ENCODE measurements around the gene SSH3.
"Not testable (repeated sequence)": the region's sequence is repeated elsewhere in the genome, so short reads cannot be mapped to it uniquely, and the experiment has no call there.

The SSH3 gene

DNA sequence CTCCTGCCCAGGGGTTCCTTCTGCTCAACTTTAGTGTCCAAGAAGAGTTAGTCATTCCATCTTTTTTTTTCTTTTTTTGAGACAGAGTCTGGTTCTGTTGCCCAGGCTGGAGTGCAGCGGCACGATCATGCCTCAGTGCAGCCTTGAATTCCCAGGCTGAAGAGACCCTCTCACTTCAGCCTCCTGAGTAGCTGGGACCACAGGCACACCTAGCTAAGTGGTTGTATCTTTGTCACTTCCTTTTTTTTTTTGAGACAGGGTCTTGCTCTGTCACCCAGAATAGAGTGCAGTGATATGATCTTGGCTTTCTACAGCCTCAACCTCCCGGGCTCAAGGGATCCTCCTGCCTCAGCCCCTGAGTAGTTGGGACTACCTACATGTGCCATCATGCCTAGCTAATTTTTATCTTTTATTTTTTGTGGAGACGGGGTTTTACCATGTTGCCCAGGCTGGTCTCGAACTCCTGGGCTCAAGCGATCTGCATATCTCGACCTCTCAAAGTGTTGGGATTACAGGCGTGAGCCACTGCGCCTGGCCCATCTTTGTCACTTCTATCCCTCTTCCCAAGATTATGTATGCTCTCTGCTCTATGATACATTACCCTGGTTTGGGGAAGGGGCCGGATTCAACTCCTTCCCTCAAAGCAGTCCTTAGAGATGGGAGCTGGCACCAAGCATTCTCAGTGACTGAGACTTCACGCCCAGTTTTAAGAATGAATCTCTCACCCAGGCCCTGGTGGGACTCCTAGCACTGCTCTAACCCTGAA, 10.0 kb downstream of the SSH3 start:
- DNase-seq = no peak

DNA sequence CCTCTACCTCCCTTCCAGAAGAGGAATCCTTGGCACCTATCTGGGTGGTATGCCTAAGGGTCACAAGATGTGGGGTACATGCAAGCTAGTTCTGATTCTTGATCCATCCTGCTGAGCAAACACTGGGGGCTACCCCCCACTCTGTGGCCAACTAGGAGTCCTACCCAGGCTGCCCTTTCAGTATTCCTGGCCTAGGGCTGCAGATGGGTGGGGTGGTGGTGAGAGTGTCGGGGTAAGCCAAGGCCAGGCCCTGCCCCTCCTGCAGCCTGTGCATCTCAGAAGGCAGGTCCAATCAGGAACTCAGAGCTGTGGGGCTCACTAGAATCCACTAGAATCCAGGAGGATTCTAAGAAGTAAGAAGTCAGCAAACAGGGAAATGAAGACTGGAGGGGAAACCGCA, 10.9 kb downstream of the SSH3 start:
- DNase-seq = no peak

DNA sequence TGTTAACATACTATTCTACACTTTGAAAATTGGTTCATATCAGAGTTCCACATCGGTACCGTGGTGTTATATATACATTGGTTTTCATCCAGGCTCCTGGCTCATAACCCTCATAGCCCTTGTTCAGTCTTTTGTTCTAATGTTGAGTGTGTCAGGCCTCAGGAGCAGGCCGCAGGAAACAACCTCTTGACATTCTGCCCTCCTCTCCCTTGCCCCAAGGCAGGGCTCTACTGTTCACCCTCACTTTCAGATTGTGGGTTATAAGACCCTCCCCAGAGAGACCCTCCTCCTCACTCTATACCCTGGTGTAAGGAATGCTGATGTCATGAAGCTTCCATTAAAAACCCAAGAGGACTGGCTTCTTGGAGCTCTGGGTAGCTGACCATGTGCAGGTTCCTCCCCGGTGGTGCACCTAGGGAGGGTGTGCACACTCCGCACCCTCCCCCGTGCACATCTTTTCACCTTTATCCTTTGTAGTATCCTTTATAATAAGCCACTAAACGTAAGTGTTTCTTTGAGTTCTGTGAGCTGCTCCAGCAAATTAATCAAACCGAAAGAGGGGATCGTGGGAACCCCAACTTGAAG, 12.1 kb downstream of the SSH3 start:
- DNase-seq = no peak

DNA sequence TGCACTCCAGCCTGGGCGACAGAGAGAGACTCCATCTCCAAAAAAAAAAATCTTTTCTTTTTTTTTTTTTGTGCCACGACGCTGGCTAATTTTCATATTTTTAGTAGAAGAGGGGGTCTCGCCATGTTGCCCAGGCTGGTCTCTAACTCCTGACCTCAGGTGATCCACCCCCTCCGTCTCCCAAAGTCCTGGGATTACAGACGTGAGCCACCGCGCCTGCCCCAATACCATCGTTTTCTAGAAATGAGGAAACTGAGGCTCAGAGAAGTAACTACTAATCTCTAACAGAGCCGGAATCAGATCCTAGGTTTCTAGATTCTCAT, 13.5 kb downstream of the SSH3 start:
- no peak for DNase-seq

DNA sequence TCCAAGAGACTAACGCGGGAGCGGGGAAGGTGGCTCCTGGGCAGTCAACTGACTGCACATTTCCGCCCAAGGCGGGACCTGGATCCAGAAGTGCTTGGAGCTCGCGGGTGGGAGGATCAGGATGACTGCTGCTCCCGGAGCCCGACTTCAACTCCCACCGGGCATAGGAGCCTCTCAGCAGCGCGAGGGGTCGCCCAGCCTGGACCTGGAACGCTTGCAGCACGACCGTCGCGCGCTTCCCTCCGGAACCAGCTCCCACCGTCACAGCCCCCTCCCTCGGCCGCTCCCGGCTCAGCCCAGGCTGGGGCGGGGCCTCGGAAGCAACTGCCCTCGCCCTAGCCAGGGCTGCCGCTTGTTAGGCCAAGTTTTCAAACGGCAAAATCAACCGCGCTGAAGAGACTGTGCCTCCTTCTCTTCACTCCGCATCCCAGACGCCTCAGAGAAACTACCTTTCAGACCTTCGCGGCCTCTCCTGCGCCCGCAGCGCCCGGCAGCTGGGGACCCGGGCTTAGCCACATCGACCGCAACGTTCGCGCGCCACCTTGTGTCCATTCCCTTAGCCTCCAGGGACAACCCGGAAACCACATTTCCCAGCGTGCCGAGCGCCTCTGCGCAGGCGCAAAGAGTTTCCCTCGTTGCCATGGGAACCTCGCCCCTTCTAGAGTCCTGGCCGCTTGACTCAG, 14.0 kb downstream of the SSH3 start:
- peak; percentile 97 for DNase-seq

DNA sequence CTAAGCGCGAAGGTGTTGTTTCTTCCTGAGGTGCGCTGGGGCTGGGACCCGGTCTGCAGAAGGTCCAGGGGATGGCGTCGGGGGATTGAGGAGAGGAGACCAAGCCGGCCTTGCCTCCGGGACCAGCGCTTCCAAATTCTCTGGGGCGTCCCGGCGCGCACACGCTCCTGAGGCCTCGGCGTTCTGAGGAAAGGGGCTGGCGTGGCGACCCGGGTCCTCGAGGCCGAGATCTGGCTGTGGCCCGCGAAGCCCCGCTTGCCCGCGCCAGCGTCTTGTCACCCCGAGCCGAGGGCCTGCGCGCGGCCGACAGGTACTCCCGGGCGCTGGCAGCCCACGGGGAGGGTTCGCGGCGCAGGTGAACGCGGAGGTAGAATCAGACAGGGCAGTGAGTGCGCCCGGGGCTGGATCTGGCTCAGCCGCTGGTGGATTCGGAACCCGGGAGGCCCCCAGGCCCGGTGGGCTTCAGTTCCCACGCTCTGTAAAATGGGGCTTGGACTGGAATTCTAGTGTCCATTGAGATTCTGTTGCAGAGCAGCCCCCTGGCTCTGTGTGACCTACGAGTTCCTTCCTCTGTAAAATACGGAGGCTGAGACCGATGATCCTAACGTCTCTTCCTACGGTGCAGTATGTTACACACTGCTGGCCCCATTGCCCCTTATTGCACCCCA, 14.7 kb downstream of the SSH3 start:
- no peak for DNase-seq

DNA sequence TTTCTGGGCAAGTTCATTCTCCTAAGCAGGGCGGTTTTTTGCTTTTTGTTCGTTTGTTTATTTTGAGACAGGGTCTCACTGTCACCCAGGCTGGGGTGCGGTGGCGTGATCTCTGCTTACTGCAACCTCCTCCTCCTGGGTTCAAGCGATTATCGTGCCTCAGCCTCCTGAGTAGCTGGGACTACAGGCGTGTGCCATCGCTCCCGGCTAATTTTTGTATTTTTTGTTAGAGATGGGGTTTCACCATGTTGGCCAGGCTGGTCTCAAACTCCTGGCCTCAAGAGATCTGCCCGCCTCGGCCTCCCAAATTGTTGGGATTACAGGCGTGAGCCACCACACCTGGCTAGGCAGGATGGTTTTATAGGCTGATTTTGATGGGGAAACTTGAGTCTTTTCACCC, 15.5 kb downstream of the SSH3 start:
- not testable (repeated sequence) for DNase-seq

DNA sequence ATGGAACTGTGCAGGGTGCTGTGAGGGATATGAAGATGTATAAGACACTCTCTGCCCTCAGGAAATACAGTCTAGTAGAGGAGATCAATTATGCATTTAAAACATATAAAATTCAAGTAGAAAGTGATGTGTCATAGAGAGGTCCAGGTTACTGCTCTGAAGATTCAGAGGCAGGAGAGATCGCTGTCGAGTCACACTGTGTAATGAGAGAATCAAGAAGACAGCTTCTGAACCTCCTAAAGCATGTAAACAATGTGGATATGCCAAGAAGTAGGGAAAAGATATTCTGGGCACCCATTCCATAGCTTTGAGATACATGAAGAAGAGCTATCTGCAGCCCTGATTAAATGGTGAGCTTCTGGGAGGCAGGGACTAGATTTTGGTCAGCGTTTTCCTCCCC, 16.7 kb downstream of the SSH3 start:
- no peak for DNase-seq

DNA sequence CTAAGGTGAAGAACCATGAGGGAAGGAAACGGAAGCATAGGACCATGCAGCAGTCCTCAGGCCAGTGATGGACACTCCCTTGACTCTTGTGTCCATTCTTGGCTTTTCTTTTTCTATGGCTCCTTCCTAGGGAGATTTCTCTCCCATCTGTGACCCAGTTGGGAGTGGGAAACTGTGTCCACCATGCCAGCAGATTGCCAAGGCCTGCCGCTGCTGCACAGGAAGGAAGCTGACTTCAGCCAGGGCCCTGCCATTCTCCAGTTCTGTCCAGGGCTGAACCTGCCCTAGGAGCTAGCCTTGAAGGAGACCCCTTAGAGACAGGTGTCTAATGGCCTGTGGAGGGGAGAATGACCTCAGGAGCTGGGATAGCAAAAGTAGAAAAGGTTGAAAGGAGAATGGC, 17.4 kb downstream of the SSH3 start:
- DNase-seq = no peak

DNA sequence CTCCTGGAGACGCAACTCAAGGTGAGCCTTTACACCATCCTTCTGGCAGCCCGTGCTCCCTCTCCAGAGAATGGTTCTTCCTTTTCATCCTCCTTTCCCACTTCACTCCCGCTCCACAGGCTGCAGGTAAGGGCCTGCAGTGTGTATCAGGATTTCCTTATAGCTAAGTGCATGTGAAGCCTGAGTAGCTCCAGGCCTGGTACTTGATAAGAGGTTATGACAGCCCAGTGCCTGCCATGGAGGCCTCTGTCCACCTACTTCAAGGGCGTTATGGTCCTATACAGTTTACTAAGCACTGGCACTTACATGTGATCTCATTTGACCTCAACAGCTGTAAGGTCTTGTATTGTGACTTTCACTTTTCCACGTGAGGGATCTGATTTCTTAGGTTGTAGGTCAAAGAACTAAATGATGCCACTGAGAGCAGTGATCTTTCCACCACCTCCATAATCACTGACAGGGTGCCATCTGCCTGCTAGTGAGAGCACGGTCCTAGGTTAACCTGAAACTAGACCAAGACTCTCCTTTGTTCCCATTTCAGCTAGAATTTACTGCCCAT, 18.1 kb downstream of the SSH3 start:
- DNase-seq = no peak

DNA sequence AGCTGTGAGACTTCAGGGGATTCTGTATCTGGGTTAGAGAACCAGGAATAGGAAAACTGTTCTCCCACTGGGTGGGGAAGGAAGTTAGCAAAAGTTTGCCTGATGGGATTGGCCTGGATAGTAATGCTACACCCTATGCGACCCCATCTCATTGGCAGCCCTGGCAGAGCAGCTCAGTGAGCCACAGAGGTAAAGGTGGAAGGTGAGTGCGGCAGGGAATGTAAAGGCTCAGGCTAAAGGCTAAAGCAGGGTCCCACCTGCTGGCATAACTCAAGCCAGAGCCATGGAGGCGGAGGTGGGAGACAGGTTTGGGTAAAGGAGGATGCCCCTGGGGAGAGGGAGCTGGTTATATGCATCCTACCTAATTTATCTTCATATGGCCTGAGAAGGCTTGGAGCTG, 18.7 kb downstream of the SSH3 start:
- no peak for DNase-seq

DNA sequence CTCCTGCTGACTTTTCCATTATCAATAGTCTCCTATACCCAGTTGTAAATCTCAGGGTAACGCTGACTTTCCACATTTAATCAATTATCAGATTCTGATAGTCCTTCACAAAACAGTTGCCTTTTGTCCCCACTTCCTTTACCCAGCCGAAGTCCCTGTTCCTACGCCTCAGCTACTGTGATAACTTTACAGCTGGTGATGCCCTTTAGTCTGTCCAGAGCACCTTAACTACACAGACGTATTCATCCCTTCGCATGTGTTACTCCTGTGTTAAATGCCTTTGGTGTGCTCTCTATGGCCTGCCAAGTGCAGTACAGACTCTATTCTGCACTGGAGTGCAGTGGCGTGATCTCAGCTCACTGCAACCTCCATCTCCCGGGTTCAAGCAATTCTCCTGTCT, 20.2 kb downstream of the SSH3 start:
- DNase-seq = no peak

DNA sequence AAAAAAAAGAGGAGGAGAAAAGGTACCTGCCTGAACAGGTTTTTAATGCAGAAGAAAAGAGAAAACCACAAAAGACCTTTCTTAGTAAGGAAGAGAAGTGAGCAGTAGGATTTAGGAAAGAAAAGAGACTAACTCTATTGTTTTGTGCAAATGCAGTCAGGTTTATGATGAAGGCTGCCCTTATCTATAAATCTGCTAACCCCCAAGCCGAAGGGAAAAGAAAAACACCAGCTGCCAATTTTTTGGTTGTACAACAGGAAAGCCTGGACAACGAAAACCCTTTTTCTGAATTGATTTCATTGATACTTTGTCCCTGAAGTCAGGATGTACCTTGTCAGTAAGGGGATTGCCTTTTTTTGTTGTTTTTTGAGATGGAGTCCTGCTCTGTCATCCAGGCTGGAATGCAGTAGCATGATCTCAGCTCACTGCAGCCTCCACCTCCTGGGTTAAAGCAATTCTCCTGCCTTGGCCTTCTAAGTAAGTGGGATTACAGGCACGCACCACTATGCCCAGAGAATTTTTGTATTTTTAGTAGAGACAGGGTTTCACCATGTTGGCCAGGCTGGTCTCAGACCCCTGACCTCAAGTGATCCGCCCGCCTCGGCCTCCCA, 28.9 kb downstream of the SSH3 start:
- no peak for DNase-seq

DNA sequence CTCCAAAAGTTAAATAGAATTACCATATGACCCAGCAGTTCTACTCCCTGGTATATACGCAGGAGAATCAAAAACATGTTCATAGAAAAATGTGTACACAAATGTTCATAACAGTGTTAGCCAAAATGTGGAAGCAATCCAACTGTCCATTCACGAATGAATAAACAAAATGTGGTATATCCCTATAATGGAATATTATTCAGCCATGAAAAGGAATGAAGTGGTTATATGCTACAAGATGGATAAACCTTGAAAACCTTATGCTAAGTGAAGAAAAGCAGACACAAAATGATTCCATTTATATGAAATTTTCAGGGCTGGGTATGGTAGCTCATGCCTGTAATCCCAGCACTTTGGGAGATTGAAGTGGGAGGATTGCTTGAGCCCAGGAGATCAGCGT, 33.9 kb downstream of the SSH3 start:
- no peak for DNase-seq

DNA sequence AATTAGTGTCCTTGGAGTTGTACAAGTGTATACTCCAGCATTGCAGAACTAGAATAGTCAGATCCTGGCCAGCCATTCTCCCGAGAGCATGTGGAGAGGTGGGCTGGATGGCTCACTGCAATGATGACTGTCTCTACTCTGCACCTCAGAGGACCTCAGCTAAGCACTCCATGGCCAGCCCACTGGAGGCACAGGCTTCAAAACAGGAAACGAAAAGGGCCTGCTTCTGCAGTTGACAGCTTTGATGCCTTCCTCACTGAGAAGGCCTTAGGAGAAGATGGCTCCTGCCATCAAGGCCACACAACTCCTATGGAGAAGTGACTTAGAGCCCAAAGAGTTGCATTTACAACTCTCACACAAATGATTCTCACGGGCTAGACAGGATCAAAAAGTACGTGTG, 40.9 kb downstream of the SSH3 start:
- DNase-seq = no peak

DNA sequence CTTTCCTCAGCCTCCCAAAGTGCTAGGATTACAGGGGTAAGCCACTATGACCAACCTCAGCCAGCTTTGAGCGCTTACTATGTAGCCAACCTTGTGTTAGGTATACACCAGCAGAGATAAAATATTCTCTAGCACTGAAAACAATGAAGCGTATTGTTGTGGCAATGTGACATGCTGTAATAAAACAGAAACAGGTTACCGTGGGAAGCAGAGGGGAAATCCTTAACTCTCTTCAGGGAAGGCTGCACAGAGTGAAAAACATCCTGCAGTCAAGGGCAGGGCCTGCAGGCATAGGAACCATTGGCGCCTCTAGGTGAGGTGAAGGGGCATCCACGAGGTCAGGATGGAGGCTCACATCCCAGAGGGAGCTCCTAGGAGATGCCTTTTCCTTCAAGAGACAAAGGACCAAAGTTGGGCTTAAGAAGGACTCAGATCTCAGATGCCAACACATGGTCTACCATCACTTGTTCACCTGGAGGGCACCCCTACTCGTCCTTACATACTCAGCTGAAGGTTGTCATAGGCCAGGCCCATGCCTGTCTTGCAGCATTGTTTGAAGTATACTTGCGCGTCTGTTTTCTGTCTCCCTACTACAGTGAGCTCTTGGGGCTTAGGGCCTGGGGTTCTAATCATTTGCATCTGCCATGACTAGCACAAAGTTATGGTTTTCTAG, 42.1 kb downstream of the SSH3 start:
- DNase-seq = no peak

DNA sequence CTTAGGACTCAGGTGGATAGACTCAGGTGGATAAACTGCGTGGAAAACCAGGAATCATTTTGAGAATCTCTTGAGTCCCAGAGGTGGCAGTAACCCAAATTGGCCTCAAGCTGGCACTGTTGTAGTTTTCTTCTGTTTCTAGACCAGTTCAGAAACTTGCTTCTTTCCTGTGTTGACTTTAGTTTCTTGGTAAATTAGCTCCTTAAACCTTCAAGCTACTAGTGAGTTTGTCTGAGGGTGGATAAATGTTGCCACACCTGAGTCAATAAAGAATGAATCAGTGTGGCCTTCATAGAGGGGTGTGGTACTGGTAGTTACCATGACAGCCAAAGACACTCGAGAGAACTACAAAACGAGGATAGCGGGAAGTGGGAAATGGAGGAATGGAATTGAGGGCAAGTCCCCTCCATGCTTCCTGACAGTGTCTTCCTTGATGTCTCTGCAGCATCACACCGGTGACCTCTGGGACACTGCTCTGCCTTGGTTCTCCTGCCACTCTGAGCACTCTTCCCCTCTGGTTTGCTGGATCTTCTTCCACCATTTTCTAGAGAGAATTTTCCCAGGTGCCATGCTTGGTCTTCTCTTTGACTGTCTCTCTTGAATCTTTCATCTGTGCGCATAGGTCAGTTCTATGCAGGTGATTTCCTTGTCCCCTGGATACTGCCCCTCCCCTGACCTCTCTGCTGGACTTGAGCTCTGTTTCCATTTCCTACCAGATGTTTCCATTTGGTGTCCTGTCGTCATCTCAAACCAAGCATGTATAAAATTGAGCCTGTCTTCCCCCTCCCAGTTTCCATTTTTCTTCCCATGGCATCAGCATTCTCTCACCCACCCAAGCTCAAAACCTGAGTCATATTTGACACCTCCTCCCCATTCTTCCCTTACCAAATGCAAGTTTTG, 42.8 kb downstream of the SSH3 start:
- no peak for DNase-seq

DNA sequence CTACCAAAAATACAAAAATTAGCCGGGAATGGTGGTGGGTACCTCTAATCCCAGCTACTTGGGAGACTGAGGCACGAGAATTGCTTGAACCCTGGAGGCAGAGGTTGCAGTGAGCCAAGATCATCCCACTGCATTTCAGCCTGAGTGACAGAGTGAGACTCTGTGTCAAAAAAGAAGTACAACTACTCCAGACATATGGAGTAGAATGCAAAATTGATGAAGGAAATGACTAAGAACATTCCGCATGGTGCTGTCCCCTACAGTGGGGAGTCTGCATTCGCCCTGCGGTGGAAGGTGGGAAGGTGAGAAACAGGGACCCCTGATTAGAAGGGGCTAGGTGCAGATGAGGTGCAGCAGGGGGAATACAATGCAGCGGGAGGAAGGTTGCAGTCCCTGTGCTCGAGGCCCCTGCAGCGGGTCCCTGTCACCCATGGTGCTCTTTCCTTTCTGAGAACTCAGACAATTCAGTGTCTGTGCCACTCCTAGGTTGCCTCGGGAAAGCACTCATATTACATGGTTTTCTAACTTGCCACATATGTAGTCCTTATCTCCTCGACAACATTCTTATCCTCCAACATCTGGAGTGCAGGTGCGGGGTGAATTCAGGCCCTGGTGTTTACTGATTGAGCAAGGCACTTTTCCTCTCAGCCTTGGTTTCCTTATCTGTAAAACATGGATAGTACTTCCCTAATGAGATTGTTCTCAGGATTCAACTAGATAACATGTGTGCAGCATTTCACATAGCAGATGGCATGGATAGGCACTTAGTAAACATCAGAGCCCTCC, 44.8 kb downstream of the SSH3 start:
- DNase-seq = no peak

DNA sequence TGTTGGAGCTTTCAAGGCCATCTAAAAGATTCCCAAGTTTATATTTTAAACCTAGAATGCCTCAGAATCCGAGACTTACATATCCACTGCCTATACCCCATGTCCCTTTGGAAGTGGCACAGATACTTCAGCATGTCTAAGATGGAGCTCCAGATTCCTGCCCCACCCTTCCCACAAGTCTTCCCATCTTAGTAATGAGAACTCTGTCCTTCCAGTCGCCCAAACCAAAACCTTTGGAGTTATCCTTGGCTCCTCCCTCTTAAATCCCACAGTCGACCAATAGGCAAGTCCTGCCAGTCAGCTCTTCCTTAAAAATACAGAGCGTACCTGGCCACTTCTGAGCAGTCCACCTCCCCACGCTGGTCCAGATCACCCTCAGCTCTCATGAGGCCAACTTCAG, 45.7 kb downstream of the SSH3 start:
- DNase-seq = no peak

DNA sequence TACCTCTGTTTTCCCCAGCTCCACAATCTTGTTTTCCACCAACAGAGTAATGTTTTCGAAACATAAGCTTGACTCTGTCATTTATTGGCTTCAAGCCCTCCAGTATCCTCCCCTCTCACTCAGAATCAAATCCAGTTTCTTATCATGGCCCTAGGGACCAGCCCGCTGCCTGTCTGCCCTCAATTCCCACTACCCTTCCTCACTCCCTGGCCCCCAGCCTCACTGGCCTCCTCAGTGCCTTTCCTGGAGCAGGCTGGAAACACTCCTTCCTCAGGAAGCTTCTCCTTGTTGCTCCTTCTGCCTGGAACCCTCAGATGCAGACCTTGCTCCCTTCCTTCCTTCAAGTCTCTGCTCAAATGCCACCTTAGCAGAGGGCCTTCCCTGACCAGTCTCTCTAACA, 46.1 kb downstream of the SSH3 start:
- no peak for DNase-seq

Data from central memory CD4-positive, alpha-beta T cell (primary cell).